IMR-90 (cell line): ENCODE data around the gene GPSM3. TPM values are rescaled to one million over a fixed set of nuclear protein-coding genes. Genes with fewer than 3 reads are reported as not detected.

ENCODE experiments used
- ATAC-seq: fragments of 200-7000 bp; cut with Tn5 transposase; 2 replicates; pipeline ENCODE4 v1.9.1; 2020; ENCODE audit warnings: low read depth, mild to moderate bottlenecking, moderate library complexity
- BruUV-seq: library from RNA; stranded (reverse); fragments of 400-500 nt; replicated peaks from 2 replicates; lab custom pipeline; 2021; lab: Mats Ljungman, UMichigan
- CTCF ChIA-PET: fragments of 300-600 bp; formaldehyde crosslinking; extraction: SDS; loops from one replicate; lab custom pipeline; 2021; ENCODE audit warnings: antibody characterized with exemption; lab: Yijun Ruan, JAX
- POLR2A ChIA-PET: fragments of 300-600 bp; sonication (Branson Sonifier 250); formaldehyde crosslinking; loops from one replicate; lab custom pipeline; 2022; ENCODE audit warnings: antibody characterized with exemption; ENCODE audit not compliant: unreplicated experiment; lab: Charles Lee
- DNase-seq: peaks from one replicate; pipeline ENCODE4 v3.0.0; 2013
- H2AFZ ChIP-seq: replicated peaks from 2 replicates; pipeline ENCODE3; 2013; ENCODE audit warnings: low read length, mild to moderate bottlenecking; ENCODE audit not compliant: poor library complexity
- H2AK5ac ChIP-seq: 2 replicates; pipeline ENCODE4 v1.6.1; 2013; ENCODE audit warnings: low read depth, low read length, inconsistent platforms
- H2AK9ac ChIP-seq: replicated peaks from 2 replicates; pipeline ENCODE3; 2013; ENCODE audit warnings: mild to moderate bottlenecking, low read depth, low read length, moderate library complexity; ENCODE audit not compliant: poor library complexity
- H2BK120ac ChIP-seq: 2 replicates; pipeline ENCODE4 v1.6.1; 2013; ENCODE audit warnings: low read depth, low read length, inconsistent platforms
- H2BK15ac ChIP-seq: 3 replicates; pipeline ENCODE4 v1.6.1; 2013; ENCODE audit warnings: low read depth, low read length, inconsistent platforms
- H2BK20ac ChIP-seq: 2 replicates; pipeline ENCODE4 v1.6.1; 2013; ENCODE audit warnings: low read depth, mild to moderate bottlenecking, inconsistent platforms, low read length, moderate library complexity
- H2BK5ac ChIP-seq: 2 replicates; pipeline ENCODE4 v1.6.1; 2013; ENCODE audit warnings: mild to moderate bottlenecking, low read depth, low read length, inconsistent platforms; ENCODE audit not compliant: poor library complexity, severe bottlenecking
- H3K14ac ChIP-seq: replicated peaks from 2 replicates; pipeline ENCODE4 v1.6.1; 2013; ENCODE audit warnings: low read depth, low read length, inconsistent platforms
- H3K18ac ChIP-seq: 2 replicates; pipeline ENCODE4 v1.6.1; 2013; ENCODE audit warnings: low read depth, low read length, control low read depth
- H3K23ac ChIP-seq: 2 replicates; pipeline ENCODE4 v1.6.1; 2013; ENCODE audit warnings: low read depth, low read length, inconsistent platforms
- H3K27ac ChIP-seq: 2 replicates; pipeline ENCODE4 v1.5.1; 2013; ENCODE audit warnings: mild to moderate bottlenecking, control low read depth, low read length; ENCODE audit not compliant: insufficient read depth
- H3K27me3 ChIP-seq: 2 replicates; pipeline ENCODE4 v1.6.1; 2013; ENCODE audit warnings: low read length; ENCODE audit not compliant: control insufficient read depth, insufficient read depth
- H3K36me3 ChIP-seq: 2 replicates; pipeline ENCODE4 v1.6.1; 2013; ENCODE audit warnings: low read length, mixed read lengths; ENCODE audit not compliant: control insufficient read depth, insufficient read depth
- H3K4ac ChIP-seq: 2 replicates; pipeline ENCODE4 v1.6.1; 2013; ENCODE audit warnings: low read depth, low read length, inconsistent platforms
- H3K4me1 ChIP-seq: 2 replicates; pipeline ENCODE4 v1.6.1; 2013; ENCODE audit warnings: low read length, mixed read lengths; ENCODE audit not compliant: control insufficient read depth, insufficient read depth
- H3K4me2 ChIP-seq: 2 replicates; pipeline ENCODE4 v1.6.1; 2013; ENCODE audit warnings: low read depth, mild to moderate bottlenecking, control low read depth, low read length, moderate library complexity
- H3K4me3 ChIP-seq: 2 replicates; pipeline ENCODE4 v1.5.1; 2013; ENCODE audit warnings: low read depth, mild to moderate bottlenecking, control low read depth, low read length, moderate library complexity; ENCODE audit not compliant: insufficient read depth
- H3K56ac ChIP-seq: 2 replicates; pipeline ENCODE4 v1.6.1; 2013; ENCODE audit warnings: low read length, inconsistent platforms; ENCODE audit not compliant: insufficient read depth; ENCODE audit errors: extremely low read depth
- H3K79me1 ChIP-seq, 2 experiments: 2 replicates each; pipeline ENCODE4 v1.6.1; 2013; ENCODE audit warnings: low read length in 2 of 2, inconsistent platforms in 1 of 2, low read depth in 1 of 2
- H3K9ac ChIP-seq: 2 replicates; pipeline ENCODE4 v1.6.1; 2013; ENCODE audit warnings: low read depth, low read length, control low read depth
- H3K9me1 ChIP-seq: 2 replicates; pipeline ENCODE4 v1.6.1; 2013; ENCODE audit warnings: low read length, inconsistent platforms; ENCODE audit not compliant: insufficient read depth
- H3K9me3 ChIP-seq: 2 replicates; pipeline ENCODE4 v1.6.1; 2013; ENCODE audit warnings: low read length; ENCODE audit not compliant: control insufficient read depth, insufficient read depth
- H4K20me1 ChIP-seq: 2 replicates; pipeline ENCODE4 v1.6.1; 2013; ENCODE audit warnings: low read length, inconsistent platforms; ENCODE audit not compliant: insufficient read depth
- H4K5ac ChIP-seq: 2 replicates; pipeline ENCODE4 v1.6.1; 2013; ENCODE audit warnings: mild to moderate bottlenecking, low read depth, low read length, control low read depth
- H4K8ac ChIP-seq, 2 experiments: 2 replicates each; pipeline ENCODE4 v1.6.1; 2013; ENCODE audit warnings: low read depth in 2 of 2, low read length in 2 of 2, control low read depth in 1 of 2, inconsistent platforms in 1 of 2
- H4K91ac ChIP-seq: 2 replicates; pipeline ENCODE4 v1.6.1; 2013; ENCODE audit warnings: low read depth, low read length, inconsistent platforms; ENCODE audit not compliant: insufficient read depth
- BHLHE40 ChIP-seq: fragments of 150-350 bp; IDR thresholded peaks from 2 replicates; pipeline ENCODE4 v1.6.1; 2016; ENCODE audit warnings: mild to moderate bottlenecking, low read depth, low read length
- CHD1 ChIP-seq: IDR thresholded peaks from 2 replicates; pipeline ENCODE4 v1.6.1; 2012; ENCODE audit warnings: low read depth, low read length, improper control_type of control experiment
- FOS ChIP-seq: fragments of 150-350 bp; IDR thresholded peaks from 2 replicates; pipeline ENCODE4 v1.6.1; 2016; ENCODE audit warnings: low read depth, low read length
- RAD21 ChIP-seq: IDR thresholded peaks from 2 replicates; pipeline ENCODE4 v1.6.1; 2012; ENCODE audit warnings: low read length, improper control_type of control experiment
- RFX5 ChIP-seq: IDR thresholded peaks from 2 replicates; pipeline ENCODE4 v1.8.0; 2012; ENCODE audit warnings: low read depth, mild to moderate bottlenecking, low read length, moderate library complexity
- SMC3 ChIP-seq: fragments of 150-350 bp; IDR thresholded peaks from 2 replicates; pipeline ENCODE4 v1.6.1; 2016; ENCODE audit warnings: low read depth, mild to moderate bottlenecking, antibody characterized with exemption, low read length, moderate library complexity
- WGBS, 2 experiments: methylation state at CpG; one replicate each; pipeline versions ENCODE4 v1.1.5 to v1.1.7; 2013; ENCODE audit warnings: missing lambda C conversion rate in 2 of 2; ENCODE audit not compliant: insufficient read length in 1 of 2; ENCODE audit errors: extremely low coverage in 2 of 2; 5-methylcytosine and 5-hydroxymethylcytosine counted together
- dilution Hi-C: fragments of 300-500 bp; cut with HindIII; formaldehyde crosslinking; loops from one replicate; pipeline ENCODE4 v1.14.3; 2018; ENCODE audit warnings: low sequenced_read_pairs; ENCODE audit not compliant: unreplicated experiment
- in situ Hi-C: fragments of 300-500 bp; cut with MboI; formaldehyde crosslinking; loops from 3 replicates; pipeline ENCODE4 v1.14.3; 2019; ENCODE audit warnings: low sequenced_read_pairs, inconsistent platforms, mixed read lengths
- intact Hi-C: fragments of 100-400 bp; cut with micrococcal nuclease; formaldehyde crosslinking; loops from 2 replicates; pipeline ENCODE4 v1.10.0; 2022
- polyA plus RNA-seq, 3 experiments: library from polyadenylated mRNA; depleted of rRNA; stranded (reverse); fragments of >200 nt; gene quantifications; 2 replicates each; pipeline ENCODE4 v1.2.3, GENCODE V29; 2012; ENCODE audit warnings: low replicate concordance in 1 of 3
- total RNA-seq: library from RNA; depleted of rRNA; stranded (reverse); fragments of >200 nt; gene quantifications from 2 replicates; pipeline ENCODE4 v1.2.3, GENCODE V29; 2012
- TF ChIP-seq, protein P1 (sequence below): fragments of 150-350 bp; IDR thresholded peaks from 2 replicates; pipeline ENCODE4 v1.6.1; 2017; ENCODE audit warnings: mild to moderate bottlenecking, antibody characterized with exemption, low read length, low read depth

Gene GPSM3
- total and polyA plus RNA-seq, 2 of the 4 experiments (the other 2 are of a cell fraction): 3.0 to 9.8 TPM

GRCh38 chr6:32191696-32192607 lies 491 bp downstream of the GPSM3 start:
- H2BK15ac ChIP-seq: peak overlapping the region; percentile 70
- peak overlapping the region; percentile 75 for H2BK20ac ChIP-seq
- peak overlapping the region; percentile 77 to 97 for H4K8ac ChIP-seq
- ChIA-PET CTCF (no interaction called here), POLR2A (no interaction called here)
- H3K4me3 ChIP-seq: no peak overlapping the region
- 70% methylated on average over 3 of the region's 15 CpGs; no CpG with 5 or more reads in 1 of the 2 experiments for WGBS, 2 experiments
- dilution Hi-C loops (no loop called here), in situ Hi-C loops (loop anchor here (5.0 to 25.0 kb wide), 2 partner anchors 75 to 770 kb away; partner anchors contain the start of genes BRD2 and HLA-DMA), intact Hi-C loops (no loop called here)
- peak overlapping the region; percentile 97 for H4K91ac ChIP-seq
- peak overlapping the region; percentile 41; the same call in 1 of the 2 replicates for H3K14ac ChIP-seq
- peak overlapping the region; percentile 9 for H2AFZ ChIP-seq
- H3K23ac ChIP-seq: no peak overlapping the region
- peak overlapping the region; percentile 67 for H3K4me2 ChIP-seq
- peaks cover 24 to 65% of the 10 kb centered on the region in 2 experiments for H3K79me1 ChIP-seq
- no peaks in the 10 kb centered on the region for H4K20me1 ChIP-seq
- no TSS peak for BruUV-seq
- no peak overlapping the region for H3K56ac ChIP-seq
- peak overlapping the region; percentile 95 for H4K5ac ChIP-seq
- no peaks in the 10 kb centered on the region for H3K9me3 ChIP-seq
- H3K9me1 ChIP-seq: peaks cover 23% of the 10 kb centered on the region
- peak overlapping the region; percentile 72 for H3K18ac ChIP-seq
- DNase-seq (no peak), ATAC-seq (no peak)
- peak overlapping the region; percentile 98 for H2AK9ac ChIP-seq
- peaks cover 11% of the 10 kb centered on the region for H3K36me3 ChIP-seq
- peak overlapping the region; percentile 98 for H3K4ac ChIP-seq
- H3K9ac ChIP-seq: no peak overlapping the region
- peak overlapping the region; percentile 85 for H2BK120ac ChIP-seq
- peak overlapping the region; percentile 95 for H2BK5ac ChIP-seq
- H3K4me1 ChIP-seq: peaks cover 15% of the 10 kb centered on the region
- H3K27ac ChIP-seq: peak overlapping the region; percentile 77
- no peak for TF ChIP-seq RAD21
- no peak for TF ChIP-seq SMC3
- TF ChIP-seq, protein P1, sequence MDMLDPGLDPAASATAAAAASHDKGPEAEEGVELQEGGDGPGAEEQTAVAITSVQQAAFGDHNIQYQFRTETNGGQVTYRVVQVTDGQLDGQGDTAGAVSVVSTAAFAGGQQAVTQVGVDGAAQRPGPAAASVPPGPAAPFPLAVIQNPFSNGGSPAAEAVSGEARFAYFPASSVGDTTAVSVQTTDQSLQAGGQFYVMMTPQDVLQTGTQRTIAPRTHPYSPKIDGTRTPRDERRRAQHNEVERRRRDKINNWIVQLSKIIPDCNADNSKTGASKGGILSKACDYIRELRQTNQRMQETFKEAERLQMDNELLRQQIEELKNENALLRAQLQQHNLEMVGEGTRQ: no peak
- TF ChIP-seq BHLHE40: no peak
- no peak for TF ChIP-seq FOS
- no peak for TF ChIP-seq RFX5
- no peak for TF ChIP-seq CHD1
- peak overlapping the region; percentile 100 for H2AK5ac ChIP-seq
- H3K27me3 ChIP-seq: no peaks in the 10 kb centered on the region
